Gastroesophageal sphincter (tissue), 3 donors: ENCODE measurements around the gene PANX2.

Experiments used
- EP300 ChIP-seq: sonication (generic); formaldehyde crosslinking; IDR thresholded peaks from one replicate; pipeline ENCODE4 v1.6.1; 2017; ENCODE audit warnings: antibody characterized with exemption, mild to moderate bottlenecking
- POLR2A ChIP-seq, 2 donors: fragments of 450-650 bp; IDR thresholded peaks; one replicate each; pipeline ENCODE4 v1.6.1; 2017; ENCODE audit warnings: antibody characterized with exemption in 2 of 2, mild to moderate bottlenecking in 2 of 2, moderate library complexity in 1 of 2
- POLR2AphosphoS5 ChIP-seq: sonication (generic); formaldehyde crosslinking; IDR thresholded peaks from one replicate; pipeline ENCODE4 v1.6.1; 2017; ENCODE audit warnings: antibody characterized with exemption
- TF ChIP-seq, protein P1 (sequence below), 4 experiments: fragments of 200-600 bp in 2 of 4; fragments of 450-650 bp in 2 of 4; sonication (generic) in 1 of 4; IDR thresholded peaks; one replicate each; pipeline ENCODE4 v1.5.1; 2017 to 2019; ENCODE audit warnings: antibody characterized with exemption in 4 of 4, mild to moderate bottlenecking in 2 of 4, moderate library complexity in 2 of 4

DNA sequence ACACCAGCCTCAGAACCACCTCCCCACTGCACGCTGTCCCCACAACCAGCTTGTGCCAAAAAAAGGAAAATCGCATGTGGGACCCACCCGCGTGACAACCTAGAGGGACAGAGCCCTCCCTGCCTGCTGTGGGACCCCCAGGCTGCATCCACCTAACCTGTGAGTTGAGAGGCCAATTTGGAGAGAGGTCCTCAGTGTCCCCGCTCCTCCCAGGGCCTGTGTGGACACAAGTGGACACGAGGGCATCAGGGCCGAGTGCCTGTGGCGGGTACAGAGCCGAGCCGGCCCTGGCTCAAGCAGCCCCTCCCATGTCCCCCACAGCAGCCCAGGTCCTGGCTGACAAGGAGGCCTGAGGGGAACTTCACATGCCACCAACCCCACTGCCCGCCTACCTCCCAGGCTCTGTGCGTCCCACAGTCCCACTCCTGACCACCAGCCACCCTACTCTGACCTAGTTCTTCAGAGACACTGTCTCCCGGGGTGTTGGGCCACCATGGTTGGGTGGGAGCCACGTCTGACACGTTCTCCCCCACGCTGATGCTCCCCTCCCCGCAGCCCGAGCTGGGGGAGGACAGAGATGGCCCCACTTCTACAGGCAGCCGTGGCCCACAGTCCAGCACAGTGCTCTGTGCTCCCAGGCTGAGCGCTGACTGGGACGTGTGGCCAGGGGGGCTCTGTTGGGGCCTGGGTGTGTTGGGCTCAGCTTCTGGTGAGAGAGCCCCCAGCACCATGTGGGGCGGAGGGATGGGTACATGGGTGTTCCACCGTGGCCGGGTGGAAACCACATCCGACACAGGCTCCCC, 49.5 kb downstream of the PANX2 start:
- TF ChIP-seq POLR2A (IDR thresholded peaks at IDR 0.05) (no peak), POLR2AphosphoS5 (no peak), EP300 (no peak)
- TF ChIP-seq, protein P1, sequence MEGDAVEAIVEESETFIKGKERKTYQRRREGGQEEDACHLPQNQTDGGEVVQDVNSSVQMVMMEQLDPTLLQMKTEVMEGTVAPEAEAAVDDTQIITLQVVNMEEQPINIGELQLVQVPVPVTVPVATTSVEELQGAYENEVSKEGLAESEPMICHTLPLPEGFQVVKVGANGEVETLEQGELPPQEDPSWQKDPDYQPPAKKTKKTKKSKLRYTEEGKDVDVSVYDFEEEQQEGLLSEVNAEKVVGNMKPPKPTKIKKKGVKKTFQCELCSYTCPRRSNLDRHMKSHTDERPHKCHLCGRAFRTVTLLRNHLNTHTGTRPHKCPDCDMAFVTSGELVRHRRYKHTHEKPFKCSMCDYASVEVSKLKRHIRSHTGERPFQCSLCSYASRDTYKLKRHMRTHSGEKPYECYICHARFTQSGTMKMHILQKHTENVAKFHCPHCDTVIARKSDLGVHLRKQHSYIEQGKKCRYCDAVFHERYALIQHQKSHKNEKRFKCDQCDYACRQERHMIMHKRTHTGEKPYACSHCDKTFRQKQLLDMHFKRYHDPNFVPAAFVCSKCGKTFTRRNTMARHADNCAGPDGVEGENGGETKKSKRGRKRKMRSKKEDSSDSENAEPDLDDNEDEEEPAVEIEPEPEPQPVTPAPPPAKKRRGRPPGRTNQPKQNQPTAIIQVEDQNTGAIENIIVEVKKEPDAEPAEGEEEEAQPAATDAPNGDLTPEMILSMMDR (IDR thresholded peaks at IDR 0.05), result no peak
